ENCODE data around the gene DCT.

DNA sequence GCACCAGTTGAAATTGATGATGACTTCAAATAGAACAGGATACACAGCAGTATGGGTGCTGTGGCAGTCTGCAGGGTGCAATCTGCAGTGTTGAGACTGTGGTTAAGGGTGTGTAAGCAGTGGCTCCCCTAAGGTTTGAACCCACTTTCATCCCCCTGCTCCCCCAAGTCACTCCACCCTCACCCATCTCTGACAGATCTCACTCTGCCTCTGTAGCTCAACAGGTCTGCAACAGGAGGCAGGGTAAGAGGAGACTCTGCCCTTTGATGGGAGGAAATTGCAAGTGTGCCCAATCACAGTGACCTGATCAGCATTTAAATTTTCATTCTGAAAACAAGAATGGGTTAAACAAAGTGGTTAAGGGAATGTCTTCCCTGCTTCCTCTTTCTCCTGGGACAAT, 92.4 kb downstream of the DCT start:
- TF ChIP-seq, protein P1, sequence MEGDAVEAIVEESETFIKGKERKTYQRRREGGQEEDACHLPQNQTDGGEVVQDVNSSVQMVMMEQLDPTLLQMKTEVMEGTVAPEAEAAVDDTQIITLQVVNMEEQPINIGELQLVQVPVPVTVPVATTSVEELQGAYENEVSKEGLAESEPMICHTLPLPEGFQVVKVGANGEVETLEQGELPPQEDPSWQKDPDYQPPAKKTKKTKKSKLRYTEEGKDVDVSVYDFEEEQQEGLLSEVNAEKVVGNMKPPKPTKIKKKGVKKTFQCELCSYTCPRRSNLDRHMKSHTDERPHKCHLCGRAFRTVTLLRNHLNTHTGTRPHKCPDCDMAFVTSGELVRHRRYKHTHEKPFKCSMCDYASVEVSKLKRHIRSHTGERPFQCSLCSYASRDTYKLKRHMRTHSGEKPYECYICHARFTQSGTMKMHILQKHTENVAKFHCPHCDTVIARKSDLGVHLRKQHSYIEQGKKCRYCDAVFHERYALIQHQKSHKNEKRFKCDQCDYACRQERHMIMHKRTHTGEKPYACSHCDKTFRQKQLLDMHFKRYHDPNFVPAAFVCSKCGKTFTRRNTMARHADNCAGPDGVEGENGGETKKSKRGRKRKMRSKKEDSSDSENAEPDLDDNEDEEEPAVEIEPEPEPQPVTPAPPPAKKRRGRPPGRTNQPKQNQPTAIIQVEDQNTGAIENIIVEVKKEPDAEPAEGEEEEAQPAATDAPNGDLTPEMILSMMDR (conservative IDR thresholded peaks at IDR 0.05 in 1 of 2, IDR thresholded peaks at IDR 0.05 in 1 of 2; ENCODE audit: low read depth in 1 of 2, low read length in 2 of 2): no peak
- no peak for TF ChIP-seq EZH2 (IDR thresholded peaks at IDR 0.05; ENCODE audit: low read length, missing control alignments)
